Measurements from ENCODE around the gene RBM10. TPM values are rescaled to one million over a fixed set of nuclear protein-coding genes. Genes with fewer than 3 reads are reported as not detected.

The RBM10 gene
- total RNA-seq, 2 experiments from 2014 or later, result 59.0 to 59.2 TPM

GRCh38 chrX:47214435-47215077 is 69.5 kb downstream of the RBM10 start:
- no peak for DNase-seq
- Mint-ChIP-seq H3K9me3 (no peaks in the 10 kb centered on the region), H3K27me3 (no peaks in the 10 kb centered on the region), H3K4me3 (no peak overlapping the region), H3K27ac (no peak overlapping the region), H3K36me3 (ENCODE audit: low read depth) (peaks cover 37% of the 10 kb centered on the region), H3K4me1 (peaks cover 20% of the 10 kb centered on the region)
- CTCF ChIA-PET, result no interaction called here
- POLR2A ChIA-PET, result no interaction called here

DNA sequence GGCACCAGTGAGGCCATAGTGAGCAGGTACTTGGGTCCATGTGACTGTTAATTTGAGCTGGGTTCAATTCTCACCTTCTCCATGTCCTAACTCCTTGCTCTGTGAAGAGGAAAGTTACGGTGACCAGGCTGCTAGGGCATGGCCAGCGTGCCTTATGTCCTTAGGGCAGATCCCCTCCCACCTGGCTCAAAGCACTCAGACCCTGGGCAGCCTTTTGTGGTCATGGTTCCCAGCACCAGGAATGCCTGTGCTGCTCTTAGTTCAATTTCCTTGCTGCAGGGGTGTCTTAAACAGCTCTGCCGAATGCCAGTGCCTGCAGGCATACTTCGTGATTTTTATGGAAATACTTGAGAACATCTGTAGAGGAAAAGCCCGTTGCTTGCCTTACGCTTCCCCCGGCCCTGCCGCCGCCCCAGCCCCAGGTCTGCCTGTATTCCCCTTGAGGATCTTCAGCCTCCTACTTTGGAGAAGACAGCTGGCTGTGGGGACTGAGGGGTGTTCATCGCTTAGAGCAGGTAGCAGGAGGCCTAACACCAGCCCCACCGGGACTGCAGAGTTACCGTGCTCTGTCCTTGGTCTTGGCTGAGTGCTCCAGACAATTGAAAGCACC is 70.4 kb downstream of the RBM10 start:
- no peaks in the 10 kb centered on the region for H3K9me3 Mint-ChIP-seq
- ChIA-PET POLR2A (no interaction called here), CTCF (interaction anchor here (1.1 kb wide), 1 partner anchor 169 kb away, joined by 3 read pairs; no protein-coding TSS in a partner anchor)
- H3K27me3 Mint-ChIP-seq, result no peaks in the 10 kb centered on the region
- peaks cover 41% of the 10 kb centered on the region for H3K36me3 Mint-ChIP-seq (ENCODE audit: low read depth)
- H3K27ac Mint-ChIP-seq, result no peak overlapping the region
- DNase-seq, result no peak
- H3K4me1 Mint-ChIP-seq, result peaks cover 28% of the 10 kb centered on the region
- no peak overlapping the region for H3K4me3 Mint-ChIP-seq

DNA sequence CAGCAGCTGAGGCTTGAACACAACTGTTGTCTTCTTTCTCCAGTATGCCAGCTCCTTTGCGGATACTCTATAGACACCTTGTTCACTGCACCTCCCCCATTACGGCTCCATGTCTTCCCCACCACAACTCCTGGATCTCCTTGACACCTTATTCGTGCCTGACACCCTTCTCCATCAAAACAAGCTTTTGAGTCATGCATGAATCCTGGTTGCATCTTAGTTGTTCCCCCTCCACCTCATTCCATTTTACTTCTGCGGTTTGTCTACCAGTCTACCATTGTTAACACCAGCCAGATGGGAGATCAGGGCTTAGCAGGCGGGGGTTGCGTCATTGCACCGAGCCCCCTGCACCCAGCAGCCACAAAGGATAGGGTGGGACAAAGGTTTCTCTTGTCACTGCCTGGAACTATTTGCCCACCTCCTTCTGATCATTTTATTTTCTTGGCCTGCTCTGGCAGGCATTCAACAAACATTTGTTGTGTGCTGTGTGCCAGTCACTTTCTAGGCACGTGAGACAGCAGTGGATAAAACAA is 71.4 kb downstream of the RBM10 start:
- H3K36me3 Mint-ChIP-seq (ENCODE audit: low read depth), result peaks cover 42% of the 10 kb centered on the region
- H3K4me1 Mint-ChIP-seq, result peaks cover 35% of the 10 kb centered on the region
- H3K27ac Mint-ChIP-seq, result peak overlapping the region; percentile 90
- H3K27me3 Mint-ChIP-seq, result no peaks in the 10 kb centered on the region
- ChIA-PET POLR2A (no interaction called here), CTCF (interaction anchor here (1.1 to 1.7 kb wide), 3 partner anchors 9 to 168 kb away, joined by 3 to 5 read pairs (median 3); no protein-coding TSS in a partner anchor)
- no peaks in the 10 kb centered on the region for H3K9me3 Mint-ChIP-seq
- peak overlapping the region; percentile 92 for H3K4me3 Mint-ChIP-seq
- DNase-seq, result no peak

GRCh38 chrX:47217121-47217851 is 72.3 kb downstream of the RBM10 start:
- H3K4me3 Mint-ChIP-seq, result peak overlapping the region; percentile 92
- POLR2A ChIA-PET, result no interaction called here
- H3K27ac Mint-ChIP-seq, result peak overlapping the region; percentile 90
- peaks cover 40% of the 10 kb centered on the region for H3K4me1 Mint-ChIP-seq
- DNase-seq, result peak; percentile 7
- H3K27me3 Mint-ChIP-seq, result no peaks in the 10 kb centered on the region
- no peaks in the 10 kb centered on the region for H3K9me3 Mint-ChIP-seq
- peaks cover 39% of the 10 kb centered on the region for H3K36me3 Mint-ChIP-seq (ENCODE audit: low read depth)
- CTCF ChIA-PET, result interaction anchor here (0.9 to 1.7 kb wide), 5 partner anchors 9 to 72 kb away, joined by 3 to 5 read pairs (median 3); partner anchors contain the start of genes NDUFB11 and RBM10

- Mint-ChIP-seq H3K9me3 (no peaks in the 10 kb centered on the region), H3K27ac (peak overlapping the region; percentile 99), H3K27me3 (no peaks in the 10 kb centered on the region), H3K4me3 (peak overlapping the region; percentile 92), H3K4me1 (peaks cover 40% of the 10 kb centered on the region), H3K36me3 (ENCODE audit: low read depth) (peaks cover 39% of the 10 kb centered on the region)
- CTCF ChIA-PET, result interaction anchor here (0.9 to 1.7 kb wide), 4 partner anchors 8 to 73 kb away, joined by 3 to 5 read pairs (median 4); partner anchors contain the start of genes NDUFB11 and RBM10
- POLR2A ChIA-PET, result no interaction called here
- peak; percentile 96 for DNase-seq
Measured at GRCh38 chrX:47217852-47218279, 72.8 kb downstream of the RBM10 start.

- no peaks in the 10 kb centered on the region for H3K9me3 Mint-ChIP-seq
- peak; percentile 70 for DNase-seq
- peaks cover 38% of the 10 kb centered on the region for H3K36me3 Mint-ChIP-seq (ENCODE audit: low read depth)
- CTCF ChIA-PET, result interaction anchor here (0.9 to 1.7 kb wide), 5 partner anchors 8 to 74 kb away, joined by 3 to 5 read pairs (median 3); partner anchors contain the start of genes NDUFB11 and RBM10
- POLR2A ChIA-PET, result interaction anchor here (0.6 kb wide), 1 partner anchor 15 kb away, joined by 3 read pairs; no protein-coding TSS in a partner anchor
- peaks cover 40% of the 10 kb centered on the region for H3K4me1 Mint-ChIP-seq
- H3K27me3 Mint-ChIP-seq, result no peaks in the 10 kb centered on the region
- peak within 1 kb of the TSS; percentile 92 for H3K4me3 Mint-ChIP-seq
- H3K27ac Mint-ChIP-seq, result peak within 1 kb of the TSS; percentile 99
Measured at GRCh38 chrX:47218280-47218919, 73.4 kb downstream of the RBM10 start, which contains the start of gene CDK16. CDK16 (plus strand) TSS chrX:47218681; CDS start chrX:47223558, 4,877 bp downstream.

GRCh38 chrX:47218920-47219815 is 74.1 kb downstream of the RBM10 start:
- peaks cover 40% of the 10 kb centered on the region for H3K4me1 Mint-ChIP-seq

GRCh38 chrX:47221756-47222155 is 76.7 kb downstream of the RBM10 start:
- Mint-ChIP-seq H3K9me3 (no peaks in the 10 kb centered on the region), H3K4me1 (peaks cover 36% of the 10 kb centered on the region), H3K36me3 (ENCODE audit: low read depth) (peaks cover 38% of the 10 kb centered on the region), H3K27me3 (no peaks in the 10 kb centered on the region), H3K4me3 (no peak overlapping the region), H3K27ac (peak overlapping the region; percentile 31)
- ChIA-PET POLR2A (interaction anchor here (0.5 to 0.6 kb wide), 2 partner anchors 33 to 1293 kb away, joined by 3 to 5 read pairs; no protein-coding TSS in a partner anchor), CTCF (no interaction called here)
- DNase-seq, result no peak

More at GRCh38 chrX:47218920-47219815, 74.1 kb downstream of the RBM10 start:
- DNase-seq, result peak; percentile 50
- Mint-ChIP-seq H3K4me3 (peak overlapping the region; percentile 92), H3K36me3 (ENCODE audit: low read depth) (peaks cover 34% of the 10 kb centered on the region), H3K27ac (peak overlapping the region; percentile 99), H3K9me3 (no peaks in the 10 kb centered on the region), H3K27me3 (no peaks in the 10 kb centered on the region)
- ChIA-PET CTCF (interaction anchor here (0.6 to 1.0 kb wide), 2 partner anchors 65 to 74 kb away, joined by 3 to 4 read pairs; partner anchors contain the start of genes NDUFB11 and RBM10), POLR2A (interaction anchor here (0.6 kb wide), 1 partner anchor 14 kb away, joined by 3 read pairs; no protein-coding TSS in a partner anchor)

DNA sequence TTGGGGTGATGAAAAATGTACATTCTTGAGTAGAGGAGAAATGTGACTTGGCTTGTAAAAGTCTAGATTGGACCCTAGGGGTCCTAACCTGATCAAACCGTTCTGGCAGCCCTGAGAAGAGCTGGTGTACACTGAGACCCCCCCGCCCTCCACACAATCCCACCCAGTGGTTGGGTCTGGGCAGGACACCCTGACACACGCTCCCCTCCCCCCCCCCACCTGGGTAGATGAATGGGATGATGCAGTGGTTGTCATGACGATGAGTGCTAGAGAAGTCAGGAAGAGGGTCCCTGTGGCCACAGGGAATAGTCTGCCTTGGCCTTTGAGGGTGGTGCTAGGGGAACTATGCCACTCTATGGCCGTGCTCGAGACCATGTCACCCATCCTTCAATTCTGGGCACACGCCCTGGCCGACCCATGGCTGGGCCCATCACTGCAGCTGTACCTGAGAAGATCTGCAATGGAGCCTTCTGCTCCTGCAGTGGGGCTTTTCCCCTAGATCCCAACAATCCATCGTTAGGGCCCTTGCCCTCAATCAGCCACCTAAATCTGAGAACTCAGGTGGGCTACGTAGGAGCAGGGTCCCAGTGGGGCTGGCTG is 77.8 kb downstream of the RBM10 start:
- Mint-ChIP-seq H3K27ac (no peak overlapping the region), H3K27me3 (no peaks in the 10 kb centered on the region), H3K36me3 (ENCODE audit: low read depth) (peaks cover 42% of the 10 kb centered on the region), H3K9me3 (no peaks in the 10 kb centered on the region), H3K4me3 (no peak overlapping the region), H3K4me1 (peaks cover 27% of the 10 kb centered on the region)
- CTCF ChIA-PET, result no interaction called here
- no peak for DNase-seq
- POLR2A ChIA-PET, result no interaction called here

DNA sequence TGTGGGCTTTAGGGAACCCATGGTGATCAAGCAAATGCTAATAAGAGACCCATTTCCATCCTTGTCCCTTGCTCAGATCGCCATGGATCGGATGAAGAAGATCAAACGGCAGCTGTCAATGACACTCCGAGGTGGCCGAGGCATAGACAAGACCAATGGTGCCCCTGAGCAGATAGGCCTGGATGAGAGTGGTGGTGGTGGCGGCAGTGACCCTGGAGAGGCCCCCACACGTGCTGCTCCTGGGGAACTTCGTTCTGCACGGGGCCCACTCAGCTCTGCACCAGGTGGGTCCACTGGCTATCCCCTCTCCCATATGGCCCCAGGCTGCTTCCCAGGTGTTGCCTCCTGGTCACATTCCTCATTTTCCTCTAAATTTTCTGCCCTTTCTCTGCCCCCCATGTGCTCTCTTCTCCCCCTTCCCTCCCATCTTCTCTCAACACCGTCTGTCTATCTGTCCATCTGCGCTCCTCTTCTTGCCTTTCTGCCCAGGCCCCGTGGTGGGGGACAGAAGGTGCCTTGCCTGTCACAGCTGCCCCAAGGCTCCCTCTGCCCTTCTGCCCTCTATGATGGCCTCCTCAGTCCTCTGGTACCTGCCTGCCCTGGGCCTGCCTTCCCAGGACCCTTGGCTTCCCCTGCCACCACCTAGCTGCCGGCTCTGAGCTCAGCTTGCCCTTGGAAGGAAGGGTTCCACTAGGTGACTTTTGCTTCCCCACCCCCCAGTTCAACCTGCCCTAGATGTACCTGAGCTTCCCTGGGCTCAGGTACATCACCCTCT is 78.6 kb downstream of the RBM10 start:
- ChIA-PET CTCF (no interaction called here), POLR2A (no interaction called here)
- Mint-ChIP-seq H3K4me1 (peaks cover 27% of the 10 kb centered on the region), H3K27me3 (no peaks in the 10 kb centered on the region), H3K36me3 (ENCODE audit: low read depth) (peaks cover 48% of the 10 kb centered on the region), H3K9me3 (no peaks in the 10 kb centered on the region), H3K27ac (no peak overlapping the region), H3K4me3 (no peak overlapping the region)
- no peak for DNase-seq
